ENCODE data around the gene KCNG2.

Gene KCNG2

GRCh38 chr18:79900610-79901570, 103.2 kb downstream of the KCNG2 start:
- Mint-ChIP-seq H3K27me3 (ENCODE audit: low read depth) (no peaks in the 10 kb centered on the region), H3K27ac (no peak overlapping the region), H3K36me3 (ENCODE audit: low read depth) (peaks cover 20% of the 10 kb centered on the region), H3K4me3 (no peak overlapping the region), H3K9me3 (peaks cover 26% of the 10 kb centered on the region), H3K4me1 (ENCODE audit: low read depth) (peaks cover 4% of the 10 kb centered on the region)
- DNase-seq (ENCODE audit: low spot score) = no peak

GRCh38 chr18:79901665-79902064, 103.9 kb downstream of the KCNG2 start:
- Mint-ChIP-seq H3K27me3 (ENCODE audit: low read depth) (no peaks in the 10 kb centered on the region), H3K4me1 (ENCODE audit: low read depth) (peaks cover 9% of the 10 kb centered on the region), H3K4me3 (no peak overlapping the region), H3K27ac (no peak overlapping the region), H3K9me3 (peaks cover 21% of the 10 kb centered on the region), H3K36me3 (ENCODE audit: low read depth) (peaks cover 24% of the 10 kb centered on the region)
- no peak for DNase-seq (ENCODE audit: low spot score)

GRCh38 chr18:79902075-79902474, 104.3 kb downstream of the KCNG2 start:
- Mint-ChIP-seq H3K27ac (no peak overlapping the region), H3K36me3 (ENCODE audit: low read depth) (peaks cover 26% of the 10 kb centered on the region)

GRCh38 chr18:79902640-79903039, 104.9 kb downstream of the KCNG2 start:
- DNase-seq (ENCODE audit: low spot score) = no peak
- H3K27me3 Mint-ChIP-seq (ENCODE audit: low read depth) = no peaks in the 10 kb centered on the region
- peaks cover 22% of the 10 kb centered on the region for H3K36me3 Mint-ChIP-seq (ENCODE audit: low read depth)
- no peak overlapping the region for H3K27ac Mint-ChIP-seq
- H3K4me1 Mint-ChIP-seq (ENCODE audit: low read depth) = peaks cover 9% of the 10 kb centered on the region
- H3K9me3 Mint-ChIP-seq = peaks cover 11% of the 10 kb centered on the region
- no peak overlapping the region for H3K4me3 Mint-ChIP-seq

More at GRCh38 chr18:79902075-79902474, 104.3 kb downstream of the KCNG2 start:
- Mint-ChIP-seq H3K4me3 (no peak overlapping the region), H3K4me1 (ENCODE audit: low read depth) (peaks cover 9% of the 10 kb centered on the region), H3K27me3 (ENCODE audit: low read depth) (no peaks in the 10 kb centered on the region), H3K9me3 (peaks cover 17% of the 10 kb centered on the region)
- no peak for DNase-seq (ENCODE audit: low spot score)

GRCh38 chr18:79903071-79903635, 105.4 kb downstream of the KCNG2 start:
- DNase-seq (ENCODE audit: low spot score) = no peak
- Mint-ChIP-seq H3K9me3 (peaks cover 12% of the 10 kb centered on the region), H3K27me3 (ENCODE audit: low read depth) (no peaks in the 10 kb centered on the region), H3K4me3 (no peak overlapping the region), H3K36me3 (ENCODE audit: low read depth) (peaks cover 26% of the 10 kb centered on the region), H3K27ac (no peak overlapping the region), H3K4me1 (ENCODE audit: low read depth) (peaks cover 9% of the 10 kb centered on the region)

- peaks cover 32% of the 10 kb centered on the region for H3K36me3 Mint-ChIP-seq (ENCODE audit: low read depth)
- no peak overlapping the region for H3K4me3 Mint-ChIP-seq
- no peak for DNase-seq (ENCODE audit: low spot score)
- H3K27me3 Mint-ChIP-seq (ENCODE audit: low read depth) = no peaks in the 10 kb centered on the region
- H3K27ac Mint-ChIP-seq = no peak overlapping the region
- peaks cover 9% of the 10 kb centered on the region for H3K4me1 Mint-ChIP-seq (ENCODE audit: low read depth)
- peaks cover 19% of the 10 kb centered on the region for H3K9me3 Mint-ChIP-seq
These were observed 106.1 kb downstream of the KCNG2 start for GRCh38 chr18:79903787-79904356.

- no peak overlapping the region for H3K4me3 Mint-ChIP-seq
- peaks cover 38% of the 10 kb centered on the region for H3K36me3 Mint-ChIP-seq (ENCODE audit: low read depth)
- peaks cover 9% of the 10 kb centered on the region for H3K4me1 Mint-ChIP-seq (ENCODE audit: low read depth)
- DNase-seq (ENCODE audit: low spot score) = no peak
- no peak overlapping the region for H3K27ac Mint-ChIP-seq
- H3K9me3 Mint-ChIP-seq = peaks cover 23% of the 10 kb centered on the region
- no peaks in the 10 kb centered on the region for H3K27me3 Mint-ChIP-seq (ENCODE audit: low read depth)
These were observed 106.8 kb downstream of the KCNG2 start for GRCh38 chr18:79904357-79905147.

GRCh38 chr18:79905389-79905911, 107.7 kb downstream of the KCNG2 start:
- Mint-ChIP-seq H3K27ac (peak overlapping the region; percentile 86), H3K4me3 (peak overlapping the region; percentile 47), H3K36me3 (ENCODE audit: low read depth) (peaks cover 38% of the 10 kb centered on the region), H3K4me1 (ENCODE audit: low read depth) (peaks cover 10% of the 10 kb centered on the region), H3K9me3 (peaks cover 19% of the 10 kb centered on the region), H3K27me3 (ENCODE audit: low read depth) (no peaks in the 10 kb centered on the region)
- DNase-seq (ENCODE audit: low spot score) = peak; percentile 60

- Mint-ChIP-seq H3K4me3 (peak overlapping the region; percentile 47), H3K27ac (peak overlapping the region; percentile 86), H3K9me3 (peaks cover 20% of the 10 kb centered on the region), H3K27me3 (ENCODE audit: low read depth) (no peaks in the 10 kb centered on the region), H3K36me3 (ENCODE audit: low read depth) (peaks cover 42% of the 10 kb centered on the region), H3K4me1 (ENCODE audit: low read depth) (peaks cover 13% of the 10 kb centered on the region)
- no peak for DNase-seq (ENCODE audit: low spot score)
These were observed 108.3 kb downstream of the KCNG2 start for GRCh38 chr18:79905993-79906392.

GRCh38 chr18:79906706-79907105, 109.0 kb downstream of the KCNG2 start:
- Mint-ChIP-seq H3K4me1 (ENCODE audit: low read depth) (peaks cover 13% of the 10 kb centered on the region), H3K27me3 (ENCODE audit: low read depth) (no peaks in the 10 kb centered on the region), H3K36me3 (ENCODE audit: low read depth) (peaks cover 39% of the 10 kb centered on the region), H3K9me3 (peaks cover 20% of the 10 kb centered on the region), H3K4me3 (no peak overlapping the region), H3K27ac (no peak overlapping the region)
- no peak for DNase-seq (ENCODE audit: low spot score)

GRCh38 chr18:79910563-79911343, 113.0 kb downstream of the KCNG2 start:
- no peak for DNase-seq (ENCODE audit: low spot score)
- Mint-ChIP-seq H3K9me3 (peaks cover 20% of the 10 kb centered on the region), H3K27ac (no peak overlapping the region), H3K36me3 (ENCODE audit: low read depth) (peaks cover 53% of the 10 kb centered on the region), H3K27me3 (ENCODE audit: low read depth) (no peaks in the 10 kb centered on the region), H3K4me3 (no peak overlapping the region), H3K4me1 (ENCODE audit: low read depth) (peaks cover 24% of the 10 kb centered on the region)

- Mint-ChIP-seq H3K9me3 (peaks cover 20% of the 10 kb centered on the region), H3K4me3 (no peak overlapping the region), H3K27me3 (ENCODE audit: low read depth) (no peaks in the 10 kb centered on the region), H3K27ac (no peak overlapping the region), H3K36me3 (ENCODE audit: low read depth) (peaks cover 57% of the 10 kb centered on the region), H3K4me1 (ENCODE audit: low read depth) (peaks cover 19% of the 10 kb centered on the region)
- DNase-seq (ENCODE audit: low spot score) = no peak
These were observed 113.9 kb downstream of the KCNG2 start for GRCh38 chr18:79911344-79912270.
